C4-2B (cell line): ENCODE data around the gene DNAJB8.

Experiments used
- CTCF ChIP-seq: fragments of 450-650 bp; conservative IDR thresholded peaks from 2 replicates; pipeline ENCODE4 v1.5.1; 2017; ENCODE audit warnings: mild to moderate bottlenecking
- ZFX ChIP-seq: fragments of 450-650 bp; IDR thresholded peaks from 2 replicates; pipeline ENCODE4 v1.6.1; 2017

GRCh38 chr3:128499724-128500275 lies 33.1 kb upstream of the DNAJB8 start:
- no peak for TF ChIP-seq CTCF
- no peak for TF ChIP-seq ZFX
